ENCODE measurements around the gene NAALADL1.
A peak's percentile ranks its signal among the peaks of the same experiment; 100 is the strongest.

Gene NAALADL1

DNA sequence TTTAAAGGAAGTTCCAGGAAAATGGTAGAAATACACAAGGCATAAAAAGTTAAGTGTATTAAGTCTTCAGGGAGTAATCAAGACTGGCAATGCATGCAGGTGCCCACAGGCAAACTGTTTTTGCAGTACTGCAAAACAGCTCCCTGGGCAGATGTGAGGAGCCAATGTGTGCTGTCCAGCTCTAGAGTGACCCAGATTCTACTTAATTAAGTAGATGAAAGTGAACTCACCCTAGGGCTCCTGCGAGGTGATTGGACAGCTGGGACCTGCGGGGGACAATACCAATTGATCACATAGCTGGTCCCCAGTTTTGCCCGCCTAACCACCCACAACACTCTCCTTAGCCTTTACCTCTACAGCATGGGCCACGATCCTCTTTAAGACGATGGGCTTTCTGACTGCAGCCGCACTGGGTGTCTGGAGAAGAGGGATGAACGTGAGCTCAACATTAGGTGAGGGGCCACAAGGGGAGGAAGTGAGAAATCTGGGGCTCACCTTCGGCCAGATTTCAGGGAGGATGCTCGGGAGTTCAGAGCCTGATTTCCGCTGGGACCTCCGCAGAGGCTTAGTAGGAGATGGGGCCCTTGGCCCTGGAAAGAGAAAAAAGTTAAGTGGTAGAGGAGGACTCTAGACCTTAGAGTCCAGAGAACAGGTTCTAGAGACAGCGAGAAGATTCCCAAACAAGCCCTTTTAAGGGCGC lies 24.9 kb upstream of the NAALADL1 start:
- DNase-seq (ENCODE audit: low read depth in 2 of 2): no peak

DNA sequence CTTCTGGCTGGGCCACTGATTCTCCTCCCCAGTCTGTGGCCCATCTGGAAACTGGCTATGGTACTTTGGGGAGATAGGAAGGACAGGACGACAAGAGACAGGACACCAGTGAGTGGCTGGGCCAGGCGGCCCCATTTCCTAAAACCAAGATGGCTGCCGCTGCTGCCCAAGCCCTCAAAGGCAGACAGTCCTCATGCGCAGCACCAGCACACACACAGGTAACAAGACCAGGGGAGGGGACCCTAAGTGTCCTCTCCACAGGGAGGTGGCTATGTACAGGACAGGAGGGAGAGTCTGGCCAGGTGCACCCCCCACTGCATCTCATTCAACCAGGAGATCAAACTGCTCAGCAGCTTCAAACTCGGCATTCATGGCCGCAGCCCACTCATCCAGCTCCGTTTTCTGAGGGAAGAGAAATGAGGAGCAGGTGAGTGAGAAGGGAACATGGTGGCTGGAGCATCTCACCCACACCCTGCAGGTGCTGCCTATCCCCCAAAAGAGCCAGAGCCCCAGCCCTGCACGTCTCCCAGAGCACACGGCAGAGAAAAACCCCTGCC lies 20.5 kb upstream of the NAALADL1 start:
- DNase-seq (ENCODE audit: low read depth in 2 of 2): no peak

DNA sequence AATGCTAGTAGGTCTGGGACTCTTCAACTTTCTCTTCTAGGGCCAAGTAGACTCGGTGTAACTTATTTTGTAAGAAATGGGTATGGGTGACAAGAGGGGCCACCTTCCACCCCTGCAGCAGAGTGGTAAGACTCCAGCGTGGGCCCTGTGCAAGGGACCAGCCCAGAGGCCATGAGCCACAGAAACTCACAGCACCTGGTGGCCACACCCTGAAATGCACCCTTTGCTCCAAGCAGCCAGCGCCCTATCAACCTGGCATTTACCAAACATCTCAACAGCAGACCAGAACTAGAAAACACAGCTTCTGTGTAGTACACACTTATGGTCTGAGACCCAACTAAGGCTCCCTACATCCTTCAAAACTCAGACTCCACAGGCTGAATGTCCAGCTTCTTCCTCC lies 19.8 kb upstream of the NAALADL1 start:
- peak; percentile 21 to 44 for DNase-seq (ENCODE audit: low read depth in 2 of 2)

DNA sequence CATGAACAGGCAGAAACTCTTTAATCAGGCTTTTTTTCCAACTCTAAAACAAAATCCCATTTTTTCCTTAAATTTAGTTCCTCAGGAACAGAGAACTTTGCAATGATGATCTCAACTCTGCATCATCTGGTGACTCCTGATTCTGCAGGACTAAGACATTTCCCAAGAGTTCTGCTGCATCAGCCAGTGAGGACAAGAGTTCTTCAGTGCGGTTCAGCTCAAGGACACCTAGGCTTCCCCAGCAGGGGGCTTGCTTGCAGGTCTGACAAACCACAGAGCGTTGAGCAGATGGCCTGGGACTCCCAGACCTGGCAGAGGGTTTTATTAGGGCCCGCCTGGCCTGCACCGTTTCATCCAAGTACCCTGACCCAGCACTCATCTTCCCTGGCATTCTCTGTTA lies 19.1 kb upstream of the NAALADL1 start:
- no peak for DNase-seq (ENCODE audit: low read depth in 2 of 2)

DNA sequence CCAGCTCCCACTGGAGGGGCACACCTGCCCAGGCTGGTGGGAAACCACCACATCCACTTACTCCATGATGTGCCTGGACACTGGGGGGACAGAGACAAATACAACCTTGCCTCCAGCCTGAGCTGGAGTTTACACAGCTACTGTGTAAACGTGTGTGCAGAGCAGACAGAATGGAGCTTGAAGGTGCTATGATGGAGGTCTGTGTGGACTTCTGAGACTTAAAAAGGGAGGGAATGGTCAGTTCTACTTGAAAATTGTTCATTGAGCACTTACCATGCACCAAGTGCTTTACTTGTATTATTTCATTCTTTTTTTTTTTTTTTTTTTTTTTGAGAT lies 14.2 kb upstream of the NAALADL1 start:
- no peak for DNase-seq (ENCODE audit: low read depth in 2 of 2)

DNA sequence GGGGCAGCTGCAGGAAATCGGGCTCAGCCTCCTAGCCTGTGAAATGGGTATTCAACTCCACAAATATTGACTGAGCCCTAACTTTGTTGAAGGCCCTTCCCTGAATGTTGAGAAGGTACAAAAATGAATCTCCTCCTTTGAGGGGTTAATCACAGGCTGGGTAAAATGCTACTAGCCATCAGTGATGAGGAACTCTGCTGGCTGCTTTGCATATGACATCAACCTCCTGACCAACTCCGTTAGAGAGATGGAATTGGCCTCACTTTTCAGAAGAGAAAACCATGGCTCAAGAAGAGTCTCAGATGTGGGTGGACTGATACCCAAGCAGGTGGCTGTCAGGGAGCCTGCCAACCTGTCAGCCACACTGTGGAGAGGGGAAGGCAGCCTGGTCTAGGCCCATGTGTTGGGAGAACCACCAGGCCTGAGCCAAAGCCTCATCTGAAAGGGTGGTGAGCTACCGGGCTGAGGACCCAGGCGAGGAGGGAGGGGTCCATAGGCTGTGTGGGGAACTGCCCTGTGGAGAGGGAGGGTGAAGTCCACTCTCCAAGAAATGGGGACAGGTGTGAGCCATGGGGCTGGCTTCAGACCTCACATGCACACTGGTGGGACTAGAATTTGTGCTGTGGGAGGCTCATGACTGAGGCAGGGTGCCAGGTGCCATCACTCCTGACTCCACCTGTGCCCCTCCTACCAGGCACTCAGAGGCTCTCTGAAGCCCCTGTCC lies 13.7 kb upstream of the NAALADL1 start:
- no peak for DNase-seq (ENCODE audit: low read depth in 2 of 2)

DNA sequence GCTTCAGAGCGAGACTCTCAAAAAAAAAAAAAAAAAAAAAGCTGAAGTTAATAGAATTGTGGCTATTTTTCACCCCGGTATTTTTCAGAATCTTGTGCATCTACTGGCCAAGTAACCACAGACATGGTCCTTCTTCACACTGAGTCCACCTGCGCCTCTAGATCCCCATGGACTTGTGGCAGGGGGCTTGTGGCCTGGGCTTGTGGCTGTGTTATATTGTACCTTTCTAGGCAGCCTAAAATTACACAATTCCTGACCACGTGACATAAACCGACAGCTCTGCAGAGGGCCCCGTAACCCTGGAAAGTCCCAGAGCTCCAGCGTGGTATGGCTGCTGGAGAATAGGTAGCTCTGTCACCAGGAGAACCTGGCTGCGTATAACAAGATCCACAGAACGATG lies 10.9 kb upstream of the NAALADL1 start:
- no peak for DNase-seq (ENCODE audit: low read depth in 2 of 2)

DNA sequence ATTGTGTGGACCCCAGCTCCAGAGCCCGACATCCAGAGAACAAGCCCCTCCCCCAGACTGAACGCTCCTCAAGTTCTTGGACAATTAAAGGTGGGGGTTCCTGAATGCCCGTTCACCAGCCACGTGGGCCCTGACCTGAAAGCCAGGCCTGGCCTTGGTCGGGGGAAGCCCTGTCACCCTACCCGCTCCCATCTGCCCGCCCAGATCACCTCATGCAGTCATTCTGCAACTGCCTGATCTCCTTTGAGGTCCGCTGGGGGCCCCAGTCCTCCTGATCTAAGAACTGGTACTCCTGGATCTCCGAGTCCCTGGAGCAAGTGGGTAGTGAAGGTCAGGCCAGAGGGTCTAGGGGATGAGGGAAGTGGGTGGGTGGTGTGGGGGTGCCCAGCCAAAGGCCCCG lies 9.1 kb upstream of the NAALADL1 start:
- no peak for DNase-seq (ENCODE audit: low read depth in 2 of 2)

DNA sequence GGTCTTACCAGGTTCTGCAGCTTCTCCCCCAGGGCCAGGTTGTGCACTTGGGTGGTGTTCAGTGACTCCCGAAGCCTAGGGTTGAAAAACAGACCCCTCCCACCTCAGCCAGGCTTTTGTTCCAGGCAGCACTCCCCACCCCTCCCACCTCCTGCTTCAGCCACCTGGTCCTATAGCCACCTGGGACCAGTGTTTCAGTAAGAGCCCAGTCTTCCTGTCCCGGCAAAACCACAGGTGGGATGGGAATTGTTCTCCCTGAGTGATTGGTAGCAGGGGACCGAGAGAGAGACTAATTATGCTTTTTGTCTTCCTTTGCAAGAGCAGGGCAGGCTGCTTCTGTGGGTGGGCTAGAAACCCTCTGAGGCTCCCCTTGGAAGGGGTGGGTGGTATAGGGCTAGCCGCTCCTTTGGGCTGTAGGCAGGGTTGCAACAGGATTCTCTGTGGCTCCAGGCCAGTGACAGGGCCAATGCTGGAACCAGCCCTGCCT lies 8.5 kb upstream of the NAALADL1 start:
- DNase-seq (ENCODE audit: low read depth in 2 of 2): no peak

DNA sequence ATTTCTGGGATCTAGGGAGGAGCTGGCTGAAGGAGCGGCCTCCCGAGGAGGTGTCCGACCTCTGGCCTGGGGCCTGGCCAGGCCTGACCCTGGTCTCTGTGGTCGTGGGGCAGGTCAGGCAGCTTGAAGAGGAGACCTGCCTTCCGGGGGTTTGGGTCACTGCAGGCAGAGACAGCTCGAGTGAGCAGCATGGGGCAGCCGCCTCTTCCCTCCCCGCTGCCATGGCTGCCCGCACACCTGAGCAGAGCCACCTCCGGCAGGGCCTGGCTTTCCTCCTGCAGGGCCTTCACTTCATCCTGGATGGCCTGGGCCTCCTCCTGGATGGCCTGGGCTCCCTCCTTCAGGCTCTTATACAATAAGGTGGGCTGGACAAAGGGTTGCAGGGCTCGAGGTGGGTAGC lies 8.0 kb upstream of the NAALADL1 start:
- DNase-seq (ENCODE audit: low read depth in 2 of 2): no peak

DNA sequence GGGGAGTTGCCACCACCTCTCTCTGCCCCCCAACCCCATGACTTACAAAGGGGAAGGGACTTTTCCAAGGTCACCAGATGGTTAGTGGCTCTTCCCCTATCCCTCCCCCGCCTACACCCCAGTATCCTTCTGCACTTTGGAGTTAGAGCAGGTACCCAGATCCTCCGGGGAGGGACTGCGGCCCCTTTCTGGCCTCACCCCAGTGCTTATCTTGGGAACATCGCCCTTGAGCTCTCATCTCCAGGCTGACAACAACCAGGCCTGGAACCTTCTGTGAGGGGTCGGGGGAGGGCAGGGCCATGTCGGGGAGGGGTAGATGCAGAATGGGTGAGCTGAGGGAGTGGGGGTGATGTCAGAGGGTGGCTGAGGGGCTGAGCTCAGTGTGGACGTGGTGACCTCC lies 7.5 kb upstream of the NAALADL1 start:
- DNase-seq (ENCODE audit: low read depth in 2 of 2): no peak

DNA sequence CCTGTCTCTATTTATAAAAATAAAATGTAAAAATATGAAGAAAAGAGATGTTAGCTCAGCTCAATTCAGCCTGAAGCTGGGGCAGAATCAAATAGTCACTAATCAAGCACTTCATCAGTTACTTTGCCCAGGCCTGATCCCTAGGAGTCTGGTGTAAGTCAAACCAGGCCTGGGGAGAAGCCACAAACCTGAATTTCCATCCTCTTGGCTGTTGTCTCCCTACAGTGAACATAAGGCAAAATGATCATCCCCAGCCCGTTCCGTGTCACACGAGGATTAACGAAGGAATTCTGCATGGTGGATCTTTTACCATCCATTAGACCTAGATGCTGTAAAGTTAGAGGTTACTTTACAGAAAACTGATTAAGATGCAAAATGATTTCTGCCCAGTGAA lies 6.5 kb upstream of the NAALADL1 start:
- no peak for DNase-seq (ENCODE audit: low read depth in 2 of 2)

DNA sequence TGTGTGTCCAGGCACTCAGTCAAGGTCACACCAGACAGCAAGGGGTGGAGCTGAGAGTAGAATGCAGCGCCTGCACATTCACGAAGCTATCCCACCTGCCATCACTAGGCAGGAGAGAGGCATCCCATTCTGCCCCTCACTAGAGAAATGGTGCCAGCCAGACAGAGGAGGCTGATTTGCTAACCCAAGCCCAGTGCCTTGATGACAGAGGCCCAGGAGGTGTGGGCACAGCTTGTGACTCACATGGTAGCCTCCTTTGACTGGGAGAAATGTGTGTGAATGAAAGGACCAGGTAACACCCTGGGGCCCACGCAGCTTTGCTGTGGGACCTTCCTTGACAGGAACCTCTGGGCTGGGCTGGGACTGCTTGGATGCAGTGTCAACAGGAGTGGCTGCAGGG lies 5.2 kb upstream of the NAALADL1 start:
- no peak for DNase-seq (ENCODE audit: low read depth in 2 of 2)

DNA sequence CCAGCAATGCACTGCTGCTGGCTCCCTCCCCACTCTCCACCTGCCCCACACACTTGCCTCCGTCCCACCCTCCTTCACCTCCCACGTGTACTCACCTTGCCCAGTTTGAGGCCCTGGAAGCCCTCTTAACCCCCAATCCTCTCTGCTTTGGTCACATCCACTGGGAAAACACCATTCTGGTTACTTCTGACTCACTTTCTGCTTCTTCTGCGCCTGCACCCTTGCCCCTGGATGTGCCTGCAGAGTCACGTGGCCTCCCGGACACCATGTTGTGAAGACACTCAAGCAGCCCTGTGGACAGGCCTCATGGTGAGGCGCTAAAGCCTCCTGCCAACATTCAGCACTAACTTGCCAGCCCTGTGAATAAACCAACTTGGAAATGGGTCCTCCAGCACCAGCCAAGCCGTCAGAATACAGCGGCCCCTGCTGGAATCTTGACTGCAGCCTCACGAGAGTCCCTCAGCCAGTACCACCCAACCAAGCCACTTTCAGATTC lies 2.6 kb upstream of the NAALADL1 start:
- no peak for DNase-seq (ENCODE audit: low read depth in 2 of 2)

DNA sequence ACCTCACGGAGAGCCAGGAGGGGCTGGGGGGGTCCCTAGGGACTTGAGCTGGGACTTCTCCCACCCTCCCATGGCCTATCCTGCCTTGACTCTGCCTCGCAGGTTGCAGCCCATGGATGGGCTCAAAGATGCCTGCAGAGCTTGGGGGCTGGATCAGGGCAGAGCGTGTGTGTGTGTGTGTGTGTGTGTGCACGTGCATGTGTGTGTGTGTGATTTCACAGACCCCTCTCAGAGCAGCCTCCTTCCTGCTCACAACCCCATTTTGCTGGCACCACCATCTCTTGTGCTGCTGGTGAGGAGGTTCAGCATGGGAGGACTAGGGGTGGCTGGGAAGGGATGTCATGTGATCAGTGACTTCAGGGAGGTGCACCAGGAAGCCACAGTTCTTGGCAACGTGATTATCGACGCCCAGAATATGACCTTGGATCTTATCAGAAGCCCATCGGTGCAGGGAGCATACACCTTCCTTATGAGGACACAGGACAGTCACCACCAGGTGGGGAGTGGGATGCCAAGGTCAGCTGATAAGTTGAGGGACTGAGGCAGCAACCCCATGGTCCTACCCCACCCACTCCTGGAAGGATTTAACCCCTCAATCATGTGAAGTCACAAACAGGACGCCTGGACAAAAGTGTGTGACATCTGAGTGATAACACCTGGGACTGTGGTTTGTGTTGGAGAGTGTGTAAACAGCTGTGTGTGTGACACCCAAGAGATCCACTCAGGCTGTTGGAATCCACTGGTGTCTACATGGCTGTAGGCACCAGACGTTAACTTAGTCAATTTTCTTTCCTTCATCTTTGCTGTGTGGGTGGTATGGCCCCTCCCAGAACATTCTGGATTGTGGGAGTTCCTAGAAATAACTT lies 1.8 kb upstream of the NAALADL1 start:
- no peak for DNase-seq (ENCODE audit: low read depth in 2 of 2)

DNA sequence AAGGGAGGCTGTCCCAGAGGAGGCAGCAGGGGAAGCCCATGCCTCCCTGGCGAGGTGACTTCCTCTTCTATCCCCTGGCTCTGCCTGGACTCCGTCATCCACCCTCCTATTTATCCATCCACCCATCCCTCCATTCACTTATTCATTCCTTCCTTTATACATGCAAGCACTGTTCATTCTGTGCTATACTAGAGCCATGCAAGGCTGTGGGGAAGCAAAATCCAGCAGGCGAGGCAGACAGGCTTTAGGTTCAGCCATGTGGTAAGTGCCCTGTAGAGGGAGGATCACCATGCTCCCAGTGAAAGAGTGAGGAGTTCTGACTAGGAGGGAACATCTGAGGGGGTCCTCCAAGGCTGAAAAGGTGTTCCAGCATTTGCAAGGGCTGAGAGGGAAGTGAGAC lies 1.2 kb upstream of the NAALADL1 start:
- no peak for DNase-seq (ENCODE audit: low read depth in 2 of 2)

DNA sequence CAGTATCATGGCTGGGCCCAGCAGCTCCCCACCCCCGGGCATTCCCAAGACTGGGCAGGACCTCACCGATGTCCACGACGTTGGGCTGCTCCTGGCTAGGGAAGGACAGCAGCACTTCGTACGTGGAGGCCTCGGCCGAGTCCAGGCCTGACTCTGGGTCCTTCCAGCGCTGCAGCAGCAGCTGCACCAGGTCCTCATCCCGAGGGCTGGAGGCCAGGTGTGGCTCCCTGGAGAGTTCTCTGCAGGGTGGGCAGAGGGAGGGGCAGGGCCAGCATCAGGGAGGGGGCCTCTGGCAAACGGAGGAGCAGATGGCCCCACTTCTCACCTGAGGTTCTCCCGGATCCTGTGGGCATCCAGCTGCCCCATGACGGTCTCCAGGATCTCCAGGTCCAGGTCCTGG lies 341 bp downstream of the NAALADL1 start:
- DNase-seq (ENCODE audit: low read depth in 2 of 2): no peak

DNA sequence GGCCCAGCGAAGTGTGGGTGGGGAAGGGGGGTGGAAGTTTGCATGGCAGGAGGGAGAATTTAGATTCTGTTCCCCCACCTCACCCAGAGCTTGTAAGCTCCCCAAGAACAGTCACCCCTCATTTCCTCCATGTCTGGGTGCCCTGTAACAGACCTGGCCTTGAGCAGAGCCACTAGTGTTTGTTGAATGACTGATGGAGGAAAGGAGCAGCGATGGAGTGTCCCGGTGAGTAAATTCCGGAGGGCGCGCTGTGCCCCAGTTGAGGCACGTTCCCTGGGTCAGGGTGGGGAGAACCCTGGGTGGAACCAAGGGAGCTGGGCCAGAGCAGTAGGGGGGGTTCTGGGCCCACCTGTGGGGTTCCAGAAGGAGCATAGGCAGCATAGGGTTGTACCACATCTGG lies 827 bp downstream of the NAALADL1 start:
- DNase-seq (ENCODE audit: low read depth in 2 of 2): no peak

DNA sequence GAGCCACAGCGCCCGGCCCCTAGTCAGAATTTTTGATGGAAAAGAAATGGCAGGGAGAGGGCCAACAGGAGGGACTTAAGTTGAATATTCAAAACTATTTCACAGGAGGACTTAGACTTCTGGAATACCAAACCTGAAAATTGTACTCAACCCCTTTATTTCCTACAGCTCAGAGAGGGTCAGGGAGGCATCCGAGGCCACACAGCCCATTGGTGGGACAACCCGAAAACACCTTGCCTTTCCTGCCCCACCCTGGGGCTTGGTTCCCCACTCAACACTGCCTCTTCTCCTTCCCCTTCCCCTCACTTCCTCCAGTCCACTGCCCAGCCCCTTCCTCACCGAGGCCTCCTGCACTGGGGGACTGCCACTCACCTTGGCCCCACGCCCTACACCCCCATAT lies 1.4 kb downstream of the NAALADL1 start:
- no peak for DNase-seq (ENCODE audit: low read depth in 2 of 2)

DNA sequence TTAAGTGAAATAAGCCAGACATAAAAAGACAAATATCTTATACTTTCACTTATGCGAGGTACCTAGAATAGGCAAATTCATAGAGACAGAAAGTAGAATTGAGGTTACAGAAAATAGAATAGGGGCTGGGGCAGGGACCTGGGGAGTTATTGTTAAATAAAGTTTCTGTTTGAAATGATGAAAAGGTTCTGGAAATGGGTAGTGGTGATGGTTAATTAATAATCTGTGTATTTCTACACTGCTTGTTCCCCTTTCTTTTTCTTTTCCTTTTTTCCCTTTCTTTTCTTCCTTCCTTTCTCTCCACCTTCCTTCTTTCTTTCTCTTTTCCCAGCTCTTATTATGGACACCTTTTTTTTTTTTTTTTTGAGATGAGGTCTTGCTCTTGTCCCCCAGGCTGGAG lies 2.8 kb downstream of the NAALADL1 start:
- DNase-seq (ENCODE audit: low read depth in 2 of 2): no peak

DNA sequence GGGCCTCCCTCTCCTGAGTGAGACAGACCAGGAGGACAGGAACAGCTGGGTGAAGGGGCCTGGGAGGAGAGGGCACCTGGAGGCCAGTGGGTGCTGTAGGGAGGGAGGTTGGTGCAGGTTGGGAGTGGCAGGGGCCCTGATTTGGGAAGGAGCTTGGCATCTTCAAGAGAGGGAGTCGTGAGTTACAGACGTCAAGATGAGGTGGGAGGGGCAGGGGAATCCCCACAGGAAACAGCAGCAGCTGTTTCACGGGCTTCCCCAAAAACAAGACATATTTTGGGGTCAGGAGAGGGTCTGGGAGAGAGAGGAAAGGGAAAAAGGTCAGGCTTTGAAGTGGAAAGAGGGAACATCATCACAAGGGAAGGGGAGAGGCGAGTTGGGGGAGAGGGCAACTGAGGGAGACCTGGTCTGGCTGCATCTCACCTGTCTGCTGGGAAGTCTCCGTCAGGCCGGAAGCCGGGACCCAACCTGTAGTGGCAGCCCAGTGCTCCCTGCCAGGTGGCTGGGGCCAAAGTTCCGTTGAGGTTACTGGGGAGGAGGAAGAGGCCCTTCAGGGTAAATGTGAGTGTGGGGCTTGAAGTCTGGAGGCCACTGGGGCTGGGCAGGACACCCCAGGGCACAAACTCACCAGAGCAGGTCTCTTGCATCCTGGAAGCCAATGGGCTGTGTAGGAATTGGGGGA lies 4.4 kb downstream of the NAALADL1 start:
- DNase-seq (ENCODE audit: low read depth in 2 of 2): no peak

DNA sequence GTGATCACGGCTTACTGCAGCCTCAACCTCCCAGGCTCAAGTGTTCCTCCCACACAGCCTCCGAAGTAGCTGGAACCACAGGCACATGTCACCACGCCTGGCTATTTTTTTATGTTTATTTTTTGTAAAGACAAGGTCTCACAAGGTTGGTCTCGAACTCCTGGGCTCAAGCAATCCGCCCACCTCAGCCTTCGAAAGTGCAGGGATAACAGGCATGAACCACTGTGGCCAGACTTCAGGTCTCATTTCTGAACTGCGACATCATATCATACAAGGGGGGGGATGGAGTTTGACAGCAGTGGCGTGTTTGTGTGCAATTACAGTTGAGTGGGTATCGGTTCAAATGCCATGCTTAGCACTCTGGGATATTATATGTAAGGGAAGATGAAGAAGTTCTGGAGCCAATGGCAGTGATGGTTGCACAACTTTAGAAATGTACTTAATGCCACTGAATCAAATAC lies 6.9 kb downstream of the NAALADL1 start:
- DNase-seq (ENCODE audit: low read depth in 2 of 2): no peak

Data from stimulated activated CD8-positive, alpha-beta memory T cell treated with anti-CD3 and anti-CD28 coated beads, Interleukin-15, amount 100 ng/mL, for 4 hours (primary cell).